ENCODE measurements around the gene MT1H. TPM values are rescaled to one million over a fixed set of nuclear protein-coding genes. Genes with fewer than 3 reads are reported as not detected.
A peak's percentile ranks its signal among the peaks of the same experiment; 100 is the strongest.

MT1H gene
- total and polyA plus RNA-seq, 4 donors: 4.4 to 1,775 (median 938) TPM

DNA sequence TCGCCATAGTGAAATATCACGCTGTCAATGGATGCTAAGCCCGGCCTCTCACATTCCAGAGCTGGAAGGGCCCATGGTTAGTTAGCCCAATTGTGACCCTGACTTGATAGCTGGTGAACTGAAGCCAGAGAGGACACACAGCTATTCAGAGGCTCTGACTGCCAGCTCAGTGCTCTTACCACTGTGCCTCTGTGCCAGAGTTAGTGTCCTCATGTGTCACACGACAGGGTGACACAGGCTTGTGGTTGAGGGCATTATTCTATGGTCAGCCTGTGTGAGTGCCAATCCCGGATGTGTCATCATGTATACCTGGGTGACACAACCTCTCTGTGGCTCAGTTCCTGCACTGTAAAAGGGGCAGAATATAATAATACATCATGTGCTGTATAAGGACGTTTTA lies 10.2 kb downstream of the MT1H start:
- H3K4me1 ChIP-seq (ENCODE audit: control insufficient read depth in 4 of 4, insufficient read depth in 4 of 4, low read length in 3 of 4): peaks cover 2 to 19% (median 12%) of the 10 kb centered on the region in 4 donors
- 85% methylated on average over 6 of the region's 6 CpGs for WGBS
- TF ChIP-seq JUND (IDR thresholded peaks at IDR 0.05) (no peak), YY1 (IDR thresholded peaks at IDR 0.05) (no peak), FOXA1 (IDR thresholded peaks at IDR 0.05) (no peak), HNF4A (conservative IDR thresholded peaks at IDR 0.05) (peak in 1 of 2 donors; percentile 8), RXRA (IDR thresholded peaks at IDR 0.05) (peak in 1 of 2 donors; percentile 61), HNF4G (IDR thresholded peaks at IDR 0.05) (no peak), GABPA (IDR thresholded peaks at IDR 0.05 in 1 of 2, conservative IDR thresholded peaks at IDR 0.05 in 1 of 2) (no peak), NR2F2 (IDR thresholded peaks at IDR 0.05) (no peak), FOXA2 (IDR thresholded peaks at IDR 0.05) (no peak)
- TF ChIP-seq, protein P1, sequence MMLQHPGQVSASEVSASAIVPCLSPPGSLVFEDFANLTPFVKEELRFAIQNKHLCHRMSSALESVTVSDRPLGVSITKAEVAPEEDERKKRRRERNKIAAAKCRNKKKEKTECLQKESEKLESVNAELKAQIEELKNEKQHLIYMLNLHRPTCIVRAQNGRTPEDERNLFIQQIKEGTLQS (IDR thresholded peaks at IDR 0.05): no peak
- TF ChIP-seq, protein P2, sequence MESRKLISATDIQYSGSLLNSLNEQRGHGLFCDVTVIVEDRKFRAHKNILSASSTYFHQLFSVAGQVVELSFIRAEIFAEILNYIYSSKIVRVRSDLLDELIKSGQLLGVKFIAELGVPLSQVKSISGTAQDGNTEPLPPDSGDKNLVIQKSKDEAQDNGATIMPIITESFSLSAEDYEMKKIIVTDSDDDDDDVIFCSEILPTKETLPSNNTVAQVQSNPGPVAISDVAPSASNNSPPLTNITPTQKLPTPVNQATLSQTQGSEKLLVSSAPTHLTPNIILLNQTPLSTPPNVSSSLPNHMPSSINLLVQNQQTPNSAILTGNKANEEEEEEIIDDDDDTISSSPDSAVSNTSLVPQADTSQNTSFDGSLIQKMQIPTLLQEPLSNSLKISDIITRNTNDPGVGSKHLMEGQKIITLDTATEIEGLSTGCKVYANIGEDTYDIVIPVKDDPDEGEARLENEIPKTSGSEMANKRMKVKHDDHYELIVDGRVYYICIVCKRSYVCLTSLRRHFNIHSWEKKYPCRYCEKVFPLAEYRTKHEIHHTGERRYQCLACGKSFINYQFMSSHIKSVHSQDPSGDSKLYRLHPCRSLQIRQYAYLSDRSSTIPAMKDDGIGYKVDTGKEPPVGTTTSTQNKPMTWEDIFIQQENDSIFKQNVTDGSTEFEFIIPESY (IDR thresholded peaks at IDR 0.05): no peak
- H3K27me3 ChIP-seq (ENCODE audit: control insufficient read depth in 4 of 4, insufficient read depth in 4 of 4, low read length in 3 of 4): no peaks in the 10 kb centered on the region
- no peaks in the 10 kb centered on the region for H3K9me3 ChIP-seq (ENCODE audit: control insufficient read depth in 4 of 4, low read length in 3 of 4)
- no peaks in the 10 kb centered on the region for H3K36me3 ChIP-seq (ENCODE audit: control insufficient read depth in 4 of 4, insufficient read depth in 3 of 4, low read depth in 1 of 4, low read length in 3 of 4)
- no peak overlapping the region for H3K9ac ChIP-seq (ENCODE audit: low read depth in 1 of 2, low read length in 2 of 2)
- H3K27ac ChIP-seq (ENCODE audit: low read depth in 1 of 2, low read length in 2 of 2): no peak overlapping the region
- no peak for DNase-seq (ENCODE audit: low spot score)
- no peak overlapping the region for H3K4me3 ChIP-seq (ENCODE audit: low read depth in 1 of 3, low read length in 3 of 3)

DNA sequence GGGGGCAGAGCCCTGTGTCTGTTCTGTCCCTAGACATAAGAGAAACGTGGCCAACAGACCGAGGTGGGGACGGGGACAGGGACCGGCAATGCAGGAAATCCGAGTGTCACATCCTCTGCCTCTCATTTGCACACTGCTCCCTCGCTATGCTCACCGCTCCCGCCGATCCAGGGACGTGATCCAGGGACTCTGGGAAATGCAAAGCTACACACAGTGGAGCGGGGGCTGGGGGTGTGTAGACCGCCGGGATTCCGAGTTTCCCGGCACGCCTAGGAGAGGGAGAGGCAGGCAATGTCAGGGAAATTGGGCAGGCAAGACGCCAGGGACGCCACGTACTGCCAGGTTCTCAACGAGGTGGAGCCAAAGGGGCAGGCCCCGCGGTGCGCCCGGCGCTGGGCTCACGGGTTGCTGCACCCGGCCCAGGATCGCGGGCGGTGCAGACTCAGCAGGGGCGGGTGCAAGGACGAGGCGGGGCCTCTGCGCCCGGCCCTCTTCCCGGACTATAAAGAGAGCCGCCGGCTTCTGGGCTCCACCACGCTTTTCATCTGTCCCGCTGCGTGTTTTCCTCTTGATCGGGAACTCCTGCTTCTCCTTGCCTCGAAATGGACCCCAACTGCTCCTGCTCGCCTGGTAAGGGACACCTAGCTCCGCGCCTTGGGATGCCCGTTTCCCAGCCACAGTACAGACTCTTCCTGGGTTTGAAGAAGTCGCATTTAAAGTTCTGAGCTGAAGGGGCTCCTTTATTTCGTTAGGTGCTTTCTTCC lies 12.5 kb downstream of the MT1H start, which contains the start of gene MT1X:
Gene MT1X, plus strand, starts transcription at position 532 of the 764 bp plus-strand sequence. Its CDS starts 71 bp downstream, at position 603.
- TF ChIP-seq, protein P2 (IDR thresholded peaks at IDR 0.05): peak; percentile 74
- TF ChIP-seq FOXA2 (IDR thresholded peaks at IDR 0.05): no peak
- TF ChIP-seq, protein P3, sequence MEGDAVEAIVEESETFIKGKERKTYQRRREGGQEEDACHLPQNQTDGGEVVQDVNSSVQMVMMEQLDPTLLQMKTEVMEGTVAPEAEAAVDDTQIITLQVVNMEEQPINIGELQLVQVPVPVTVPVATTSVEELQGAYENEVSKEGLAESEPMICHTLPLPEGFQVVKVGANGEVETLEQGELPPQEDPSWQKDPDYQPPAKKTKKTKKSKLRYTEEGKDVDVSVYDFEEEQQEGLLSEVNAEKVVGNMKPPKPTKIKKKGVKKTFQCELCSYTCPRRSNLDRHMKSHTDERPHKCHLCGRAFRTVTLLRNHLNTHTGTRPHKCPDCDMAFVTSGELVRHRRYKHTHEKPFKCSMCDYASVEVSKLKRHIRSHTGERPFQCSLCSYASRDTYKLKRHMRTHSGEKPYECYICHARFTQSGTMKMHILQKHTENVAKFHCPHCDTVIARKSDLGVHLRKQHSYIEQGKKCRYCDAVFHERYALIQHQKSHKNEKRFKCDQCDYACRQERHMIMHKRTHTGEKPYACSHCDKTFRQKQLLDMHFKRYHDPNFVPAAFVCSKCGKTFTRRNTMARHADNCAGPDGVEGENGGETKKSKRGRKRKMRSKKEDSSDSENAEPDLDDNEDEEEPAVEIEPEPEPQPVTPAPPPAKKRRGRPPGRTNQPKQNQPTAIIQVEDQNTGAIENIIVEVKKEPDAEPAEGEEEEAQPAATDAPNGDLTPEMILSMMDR (IDR thresholded peaks at IDR 0.05; ENCODE audit: low read depth, low read length, missing input control): no peak
- TF ChIP-seq, protein P4, sequence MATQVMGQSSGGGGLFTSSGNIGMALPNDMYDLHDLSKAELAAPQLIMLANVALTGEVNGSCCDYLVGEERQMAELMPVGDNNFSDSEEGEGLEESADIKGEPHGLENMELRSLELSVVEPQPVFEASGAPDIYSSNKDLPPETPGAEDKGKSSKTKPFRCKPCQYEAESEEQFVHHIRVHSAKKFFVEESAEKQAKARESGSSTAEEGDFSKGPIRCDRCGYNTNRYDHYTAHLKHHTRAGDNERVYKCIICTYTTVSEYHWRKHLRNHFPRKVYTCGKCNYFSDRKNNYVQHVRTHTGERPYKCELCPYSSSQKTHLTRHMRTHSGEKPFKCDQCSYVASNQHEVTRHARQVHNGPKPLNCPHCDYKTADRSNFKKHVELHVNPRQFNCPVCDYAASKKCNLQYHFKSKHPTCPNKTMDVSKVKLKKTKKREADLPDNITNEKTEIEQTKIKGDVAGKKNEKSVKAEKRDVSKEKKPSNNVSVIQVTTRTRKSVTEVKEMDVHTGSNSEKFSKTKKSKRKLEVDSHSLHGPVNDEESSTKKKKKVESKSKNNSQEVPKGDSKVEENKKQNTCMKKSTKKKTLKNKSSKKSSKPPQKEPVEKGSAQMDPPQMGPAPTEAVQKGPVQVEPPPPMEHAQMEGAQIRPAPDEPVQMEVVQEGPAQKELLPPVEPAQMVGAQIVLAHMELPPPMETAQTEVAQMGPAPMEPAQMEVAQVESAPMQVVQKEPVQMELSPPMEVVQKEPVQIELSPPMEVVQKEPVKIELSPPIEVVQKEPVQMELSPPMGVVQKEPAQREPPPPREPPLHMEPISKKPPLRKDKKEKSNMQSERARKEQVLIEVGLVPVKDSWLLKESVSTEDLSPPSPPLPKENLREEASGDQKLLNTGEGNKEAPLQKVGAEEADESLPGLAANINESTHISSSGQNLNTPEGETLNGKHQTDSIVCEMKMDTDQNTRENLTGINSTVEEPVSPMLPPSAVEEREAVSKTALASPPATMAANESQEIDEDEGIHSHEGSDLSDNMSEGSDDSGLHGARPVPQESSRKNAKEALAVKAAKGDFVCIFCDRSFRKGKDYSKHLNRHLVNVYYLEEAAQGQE (IDR thresholded peaks at IDR 0.05): peak; percentile 91
- TF ChIP-seq HNF4G (IDR thresholded peaks at IDR 0.05): peak; percentile 38
- TF ChIP-seq GABPA (IDR thresholded peaks at IDR 0.05 in 1 of 2, conservative IDR thresholded peaks at IDR 0.05 in 1 of 2): peak in 1 of 2 donors; percentile 61
- no peak for TF ChIP-seq JUND (IDR thresholded peaks at IDR 0.05)
- TF ChIP-seq, protein P1 (IDR thresholded peaks at IDR 0.05): peak; percentile 49
- TF ChIP-seq NR2F2 (IDR thresholded peaks at IDR 0.05): no peak
- peak; percentile 61 to 81 for TF ChIP-seq EGR1 (IDR thresholded peaks at IDR 0.05; ENCODE audit: low read depth in 2 of 2)
- TF ChIP-seq TAF1 (conservative IDR thresholded peaks at IDR 0.05): peak; percentile 93
- TF ChIP-seq, protein P5, sequence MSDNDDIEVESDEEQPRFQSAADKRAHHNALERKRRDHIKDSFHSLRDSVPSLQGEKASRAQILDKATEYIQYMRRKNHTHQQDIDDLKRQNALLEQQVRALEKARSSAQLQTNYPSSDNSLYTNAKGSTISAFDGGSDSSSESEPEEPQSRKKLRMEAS (IDR thresholded peaks at IDR 0.05): peak; percentile 98
- peak; percentile 58 for TF ChIP-seq YY1 (IDR thresholded peaks at IDR 0.05)
- peak; percentile 86 to 91 for TF ChIP-seq RXRA (IDR thresholded peaks at IDR 0.05)
- peak; percentile 97 for TF ChIP-seq SP1 (IDR thresholded peaks at IDR 0.05)
- TF ChIP-seq FOXA1 (IDR thresholded peaks at IDR 0.05): peak; percentile 57
- TF ChIP-seq RAD21 (IDR thresholded peaks at IDR 0.05): peak in 1 of 2 donors; percentile 50
- peak; percentile 43 to 71 for TF ChIP-seq HNF4A (conservative IDR thresholded peaks at IDR 0.05)
- peak within 1 kb of the TSS; percentile 82 to 89 for H3K27ac ChIP-seq (ENCODE audit: low read depth in 1 of 2, low read length in 2 of 2)
- WGBS: under 1% methylated on average over 49 of the region's 49 CpGs
- no peaks in the 10 kb centered on the region for H3K9me3 ChIP-seq (ENCODE audit: control insufficient read depth in 4 of 4, low read length in 3 of 4)
- peak within 1 kb of the TSS; percentile 60 to 78 (median 77) for H3K4me3 ChIP-seq (ENCODE audit: low read depth in 1 of 3, low read length in 3 of 3)
- no peaks in the 10 kb centered on the region for H3K27me3 ChIP-seq (ENCODE audit: control insufficient read depth in 4 of 4, insufficient read depth in 4 of 4, low read length in 3 of 4)
- peaks cover 4 to 19% (median 10%) of the 10 kb centered on the region in 4 donors for H3K4me1 ChIP-seq (ENCODE audit: control insufficient read depth in 4 of 4, insufficient read depth in 4 of 4, low read length in 3 of 4)
- H3K36me3 ChIP-seq (ENCODE audit: control insufficient read depth in 4 of 4, insufficient read depth in 3 of 4, low read depth in 1 of 4, low read length in 3 of 4): no peaks in the 10 kb centered on the region
- DNase-seq (ENCODE audit: low spot score): peak; percentile 87
- peak within 1 kb of the TSS; percentile 83 for H3K9ac ChIP-seq (ENCODE audit: low read depth in 1 of 2, low read length in 2 of 2)
